A673 (cell line): ENCODE results near the gene TTLL7. TPM values are rescaled to one million over a fixed set of nuclear protein-coding genes. Genes with fewer than 3 reads are reported as not detected.

Experiments used
- BruUV-seq: library from RNA; stranded (reverse); fragments of 400-500 nt; replicated peaks from 2 replicates; lab custom pipeline; 2021; lab: Mats Ljungman, UMichigan
- CTCF ChIA-PET: fragments of 300-600 bp; sonication (Branson Sonifier 250); formaldehyde crosslinking; loops from one replicate; lab custom pipeline; 2022; ENCODE audit warnings: antibody characterized with exemption; lab: Charles Lee
- POLR2A ChIA-PET: fragments of 300-600 bp; sonication (Branson Sonifier 250); formaldehyde crosslinking; loops from one replicate; lab custom pipeline; 2022; ENCODE audit warnings: antibody characterized with exemption; ENCODE audit not compliant: low non-redundant PET; lab: Charles Lee
- DNase-seq: peaks from one replicate; pipeline ENCODE4 v3.0.0-alpha.2; 2015; ENCODE audit warnings: low spot score
- H3K27ac ChIP-seq: fragments of 200-600 bp; sonication (generic); 2 replicates; pipeline ENCODE4 v1.5.1; 2016; ENCODE audit warnings: mixed run types, low read depth, mild to moderate bottlenecking, mixed read lengths, antibody characterized with exemption, low read length; ENCODE audit not compliant: poor library complexity, severe bottlenecking
- H3K27me3 ChIP-seq: fragments of 200-600 bp; sonication (generic); replicated peaks from 2 replicates; pipeline ENCODE4 v1.6.1; 2017; ENCODE audit warnings: mixed run types, low read depth, mild to moderate bottlenecking, mixed read lengths, antibody characterized with exemption, low read length; ENCODE audit not compliant: insufficient read depth, poor library complexity
- H3K36me3 ChIP-seq: fragments of 200-600 bp; sonication (generic); 2 replicates; pipeline ENCODE4 v1.6.1; 2016; ENCODE audit warnings: mixed run types, mild to moderate bottlenecking, mixed read lengths, antibody characterized with exemption, low read length; ENCODE audit not compliant: insufficient read depth, poor library complexity, severe bottlenecking
- H3K4me1 ChIP-seq: fragments of 200-600 bp; sonication (generic); 2 replicates; pipeline ENCODE4 v1.6.1; 2017; ENCODE audit warnings: mixed run types, mild to moderate bottlenecking, mixed read lengths, antibody characterized with exemption, low read length; ENCODE audit not compliant: insufficient read depth, poor library complexity, severe bottlenecking
- H3K4me3 ChIP-seq: fragments of 200-600 bp; sonication (generic); 2 replicates; pipeline ENCODE4 v1.5.1; 2016; ENCODE audit warnings: low read depth, mixed run types, mild to moderate bottlenecking, mixed read lengths, low read length; ENCODE audit not compliant: poor library complexity, severe bottlenecking
- H3K9me3 ChIP-seq: fragments of 200-600 bp; sonication (generic); 2 replicates; pipeline ENCODE4 v1.6.1; 2016; ENCODE audit warnings: mixed run types, low read depth, mild to moderate bottlenecking, mixed read lengths, antibody characterized with exemption, low read length; ENCODE audit not compliant: poor library complexity, severe bottlenecking
- CTCF ChIP-seq: fragments of 300-800, 200-600 bp; sonication (generic); conservative IDR thresholded peaks from 2 replicates; pipeline ENCODE4 v1.5.1; 2017; ENCODE audit warnings: low read depth, mild to moderate bottlenecking, antibody characterized with exemption, low read length, moderate library complexity, mixed read lengths
- EZH2 ChIP-seq: fragments of 200-600 bp; sonication (generic); IDR thresholded peaks from 2 replicates; pipeline ENCODE4 v1.6.1; 2017; ENCODE audit warnings: borderline replicate concordance, low read depth, mild to moderate bottlenecking, mixed read lengths, antibody characterized with exemption, low read length; ENCODE audit not compliant: poor library complexity, severe bottlenecking
- intact Hi-C: fragments of 100-400 bp; cut with micrococcal nuclease; formaldehyde crosslinking; loops from one replicate; pipeline ENCODE4 v1.10.0; 2022; ENCODE audit not compliant: unreplicated experiment
- total RNA-seq: library from RNA; stranded (reverse); gene quantifications from 2 replicates; pipeline ENCODE4 v1.2.3, GENCODE V29; 2021

The TTLL7 gene
- total RNA-seq, 1 experiment from 2014 or later = 34.2 TPM

GRCh38 chr1:84019217-84019616 lies 20.3 kb upstream of the TTLL7 start:
- H3K4me3 ChIP-seq = no peak overlapping the region
- TF ChIP-seq CTCF (no peak), EZH2 (no peak)
- no peaks in the 10 kb centered on the region for H3K9me3 ChIP-seq
- H3K27ac ChIP-seq = no peak overlapping the region
- no TSS peak for BruUV-seq
- intact Hi-C loops = no loop called here
- H3K4me1 ChIP-seq = no peaks in the 10 kb centered on the region
- DNase-seq = no peak
- ChIA-PET CTCF (no interaction called here), POLR2A (no interaction called here)
- H3K36me3 ChIP-seq = no peaks in the 10 kb centered on the region
- H3K27me3 ChIP-seq = no peaks in the 10 kb centered on the region

DNA sequence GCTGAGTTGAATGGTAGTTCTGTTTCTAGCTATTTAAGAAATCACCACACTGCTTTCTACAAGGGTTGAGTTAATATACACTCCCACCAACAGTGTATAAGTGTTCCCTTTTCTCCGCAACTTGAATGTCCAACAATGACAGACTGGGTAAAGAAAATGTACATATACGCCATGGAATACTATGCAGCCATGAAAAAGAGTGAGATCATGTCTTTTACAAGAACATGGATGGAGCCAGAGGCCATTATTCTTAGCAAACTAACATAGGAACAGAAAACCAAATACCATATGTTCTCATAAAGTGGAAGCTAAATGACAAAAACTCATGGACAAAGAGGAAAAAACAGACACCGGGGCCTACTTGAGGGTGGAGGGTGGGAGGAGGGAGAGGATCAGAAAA lies 14.8 kb upstream of the TTLL7 start:
- no peaks in the 10 kb centered on the region for H3K9me3 ChIP-seq
- no peaks in the 10 kb centered on the region for H3K4me1 ChIP-seq
- CTCF ChIA-PET = no interaction called here
- no TSS peak for BruUV-seq
- intact Hi-C loops = no loop called here
- no peak overlapping the region for H3K4me3 ChIP-seq
- no peak overlapping the region for H3K27ac ChIP-seq
- DNase-seq = no peak
- H3K36me3 ChIP-seq = no peaks in the 10 kb centered on the region
- TF ChIP-seq CTCF (no peak), EZH2 (no peak)
- POLR2A ChIA-PET = no interaction called here
- no peaks in the 10 kb centered on the region for H3K27me3 ChIP-seq

DNA sequence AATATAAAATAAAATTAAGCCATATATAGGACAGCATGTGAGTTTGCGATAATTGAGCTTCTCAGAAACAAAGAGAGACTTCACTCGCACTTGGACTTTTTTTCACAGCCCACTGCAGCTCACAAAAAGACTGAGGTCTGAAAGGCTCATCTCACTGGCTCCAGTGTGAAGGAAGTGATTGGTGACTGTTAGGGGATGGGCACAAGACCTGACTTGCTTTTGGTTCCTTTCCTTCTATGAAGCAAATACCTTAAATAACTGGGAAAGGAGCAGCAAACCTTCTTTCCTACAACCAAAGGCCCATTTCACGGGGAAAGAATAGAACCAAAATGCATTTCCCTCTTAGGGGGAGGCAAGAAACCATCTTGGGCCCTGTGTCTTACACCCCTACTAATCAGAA lies 13.1 kb upstream of the TTLL7 start:
- TF ChIP-seq CTCF = no peak
- TF ChIP-seq EZH2 = no peak
- BruUV-seq = no TSS peak
- H3K9me3 ChIP-seq = no peaks in the 10 kb centered on the region
- ChIA-PET POLR2A (no interaction called here), CTCF (no interaction called here)
- H3K4me3 ChIP-seq = no peak overlapping the region
- H3K27me3 ChIP-seq = no peaks in the 10 kb centered on the region
- DNase-seq = no peak
- no peaks in the 10 kb centered on the region for H3K4me1 ChIP-seq
- intact Hi-C loops = no loop called here
- no peaks in the 10 kb centered on the region for H3K36me3 ChIP-seq
- H3K27ac ChIP-seq = no peak overlapping the region
